A673 (cell line): Measurements from ENCODE around the gene SLX4.
"Not testable (repeated sequence)": the region's sequence is repeated elsewhere in the genome, so short reads cannot be mapped to it uniquely, and the experiment has no call there.

Source experiments
- EZH2 ChIP-seq: fragments of 200-600 bp; sonication (generic); IDR thresholded peaks from 2 replicates; pipeline ENCODE4 v1.6.1; 2017; ENCODE audit warnings: borderline replicate concordance, low read depth, mild to moderate bottlenecking, mixed read lengths, antibody characterized with exemption, low read length; ENCODE audit not compliant: poor library complexity, severe bottlenecking
- TF ChIP-seq, protein P1 (sequence below): fragments of 300-800, 200-600 bp; sonication (generic); conservative IDR thresholded peaks from 2 replicates; pipeline ENCODE4 v1.5.1; 2017; ENCODE audit warnings: low read depth, mild to moderate bottlenecking, antibody characterized with exemption, low read length, moderate library complexity, mixed read lengths

DNA sequence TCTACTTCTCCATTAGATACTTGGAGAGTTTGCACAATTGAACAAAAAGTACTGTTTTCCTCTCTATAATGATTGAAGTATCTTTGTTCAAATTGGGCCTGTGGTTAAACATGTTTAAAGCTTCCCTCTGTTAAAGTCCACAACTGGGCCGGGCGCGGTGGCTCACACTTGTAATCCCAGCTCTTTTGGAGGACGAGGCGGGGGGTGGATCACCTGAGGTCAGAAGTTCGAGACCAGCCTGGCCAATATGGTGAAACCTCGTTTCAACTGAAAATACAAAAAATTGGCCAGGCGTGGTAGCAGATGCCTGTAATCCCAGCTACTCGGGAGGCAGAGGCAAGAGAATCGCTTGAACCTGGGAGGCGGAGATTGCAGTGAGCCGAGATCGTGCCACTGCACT, 2.4 kb downstream of the SLX4 start:
- TF ChIP-seq, protein P1, sequence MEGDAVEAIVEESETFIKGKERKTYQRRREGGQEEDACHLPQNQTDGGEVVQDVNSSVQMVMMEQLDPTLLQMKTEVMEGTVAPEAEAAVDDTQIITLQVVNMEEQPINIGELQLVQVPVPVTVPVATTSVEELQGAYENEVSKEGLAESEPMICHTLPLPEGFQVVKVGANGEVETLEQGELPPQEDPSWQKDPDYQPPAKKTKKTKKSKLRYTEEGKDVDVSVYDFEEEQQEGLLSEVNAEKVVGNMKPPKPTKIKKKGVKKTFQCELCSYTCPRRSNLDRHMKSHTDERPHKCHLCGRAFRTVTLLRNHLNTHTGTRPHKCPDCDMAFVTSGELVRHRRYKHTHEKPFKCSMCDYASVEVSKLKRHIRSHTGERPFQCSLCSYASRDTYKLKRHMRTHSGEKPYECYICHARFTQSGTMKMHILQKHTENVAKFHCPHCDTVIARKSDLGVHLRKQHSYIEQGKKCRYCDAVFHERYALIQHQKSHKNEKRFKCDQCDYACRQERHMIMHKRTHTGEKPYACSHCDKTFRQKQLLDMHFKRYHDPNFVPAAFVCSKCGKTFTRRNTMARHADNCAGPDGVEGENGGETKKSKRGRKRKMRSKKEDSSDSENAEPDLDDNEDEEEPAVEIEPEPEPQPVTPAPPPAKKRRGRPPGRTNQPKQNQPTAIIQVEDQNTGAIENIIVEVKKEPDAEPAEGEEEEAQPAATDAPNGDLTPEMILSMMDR = not testable (repeated sequence)
- TF ChIP-seq EZH2 = not testable (repeated sequence)
